ENCODE measurements around the gene HDAC1.

The HDAC1 gene

GRCh38 chr1:32333251-32333963 lies 41.5 kb downstream of the HDAC1 start:
- ChIA-PET CTCF (interaction anchor here (0.6 kb wide), 1 partner anchor 9 kb away, joined by 4 read pairs; no protein-coding TSS in a partner anchor), POLR2A (interaction anchor here (0.9 to 1.0 kb wide), 3 partner anchors 11 to 61 kb away, joined by 3 to 4 read pairs (median 3); partner anchors contain the start of gene BSDC1)
- TF ChIP-seq BHLHE40 (IDR thresholded peaks at IDR 0.05; ENCODE audit: borderline replicate concordance) (no peak), CTBP1 (IDR thresholded peaks at IDR 0.05; ENCODE audit: borderline replicate concordance) (no peak), ZNF384 (IDR thresholded peaks at IDR 0.05) (no peak)
- TF ChIP-seq, protein P1, sequence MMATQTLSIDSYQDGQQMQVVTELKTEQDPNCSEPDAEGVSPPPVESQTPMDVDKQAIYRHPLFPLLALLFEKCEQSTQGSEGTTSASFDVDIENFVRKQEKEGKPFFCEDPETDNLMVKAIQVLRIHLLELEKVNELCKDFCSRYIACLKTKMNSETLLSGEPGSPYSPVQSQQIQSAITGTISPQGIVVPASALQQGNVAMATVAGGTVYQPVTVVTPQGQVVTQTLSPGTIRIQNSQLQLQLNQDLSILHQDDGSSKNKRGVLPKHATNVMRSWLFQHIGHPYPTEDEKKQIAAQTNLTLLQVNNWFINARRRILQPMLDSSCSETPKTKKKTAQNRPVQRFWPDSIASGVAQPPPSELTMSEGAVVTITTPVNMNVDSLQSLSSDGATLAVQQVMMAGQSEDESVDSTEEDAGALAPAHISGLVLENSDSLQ (IDR thresholded peaks at IDR 0.05) = no peak
- no peak for DNase-seq (ENCODE audit: extremely low spot score)

DNA sequence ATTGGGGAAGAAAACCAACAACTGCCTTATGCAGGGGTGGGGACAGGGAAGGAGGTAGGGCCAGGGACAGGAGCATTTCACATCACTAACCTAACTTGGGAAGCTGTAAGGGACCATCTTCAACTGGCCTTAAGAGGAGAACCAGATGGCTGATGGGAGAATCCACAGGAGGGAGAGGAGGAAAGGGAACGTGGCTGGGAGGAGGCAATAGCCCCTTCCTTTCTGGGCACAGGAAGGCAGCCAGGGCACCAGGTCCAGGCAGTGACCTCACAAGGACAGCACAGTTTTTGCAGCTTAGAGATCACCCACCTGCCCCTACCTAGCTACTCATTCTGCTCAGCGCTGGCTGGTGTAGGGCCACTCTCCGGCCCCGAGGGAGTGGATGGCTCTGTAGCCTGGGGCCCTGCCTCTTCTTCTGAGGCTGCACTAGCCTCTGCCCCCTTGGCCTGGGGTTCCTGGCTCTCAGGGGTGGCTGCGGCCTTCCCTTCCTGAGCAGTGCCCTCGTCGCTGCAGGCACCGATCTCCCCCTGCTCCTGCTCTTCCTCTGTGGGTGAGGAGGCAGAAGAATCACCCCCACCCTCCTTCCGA lies 42.5 kb downstream of the HDAC1 start:
- TF ChIP-seq SP1 (IDR thresholded peaks at IDR 0.05) (no peak), ZNF384 (IDR thresholded peaks at IDR 0.05) (no peak), FOXK2 (IDR thresholded peaks at IDR 0.05) (no peak), FOXA1 (IDR thresholded peaks at IDR 0.05) (no peak), TARDBP (IDR thresholded peaks at IDR 0.05) (no peak), L3MBTL2 (conservative IDR thresholded peaks at IDR 0.05) (no peak), ARNT (IDR thresholded peaks at IDR 0.05) (no peak), CTBP1 (IDR thresholded peaks at IDR 0.05; ENCODE audit: borderline replicate concordance) (no peak), ELF4 (IDR thresholded peaks at IDR 0.05) (no peak), LEF1 (IDR thresholded peaks at IDR 0.05; ENCODE audit: borderline replicate concordance) (no peak), SUZ12 (IDR thresholded peaks at IDR 0.05) (no peak), HDGF (IDR thresholded peaks at IDR 0.05; ENCODE audit: borderline replicate concordance) (no peak), NFRKB (IDR thresholded peaks at IDR 0.05) (no peak)
- ChIA-PET POLR2A (interaction anchor here (1.0 kb wide), 1 partner anchor 17 kb away, joined by 4 read pairs; no protein-coding TSS in a partner anchor), CTCF (no interaction called here)
- no peak for DNase-seq (ENCODE audit: extremely low spot score)

- CTCF ChIA-PET = interaction anchor here (0.6 kb wide), 1 partner anchor 89 kb away, joined by 3 read pairs; no protein-coding TSS in a partner anchor
Measured at GRCh38 chr1:32334864-32335534, 43.1 kb downstream of the HDAC1 start.

GRCh38 chr1:32335535-32335789 lies 43.6 kb downstream of the HDAC1 start:
- DNase-seq (ENCODE audit: extremely low spot score) = no peak
- ChIA-PET POLR2A (interaction anchor here (1.1 to 2.2 kb wide), 8 partner anchors 10 to 87 kb away, joined by 3 to 33 read pairs (median 8); partner anchors contain the start of genes BSDC1 and HDAC1), CTCF (interaction anchor here (0.6 to 0.9 kb wide), 2 partner anchors 17 to 89 kb away, joined by 3 read pairs; no protein-coding TSS in a partner anchor)
- TF ChIP-seq, protein P1 (IDR thresholded peaks at IDR 0.05) = no peak
- TF ChIP-seq BHLHE40 (IDR thresholded peaks at IDR 0.05; ENCODE audit: borderline replicate concordance) (no peak), ARNT (IDR thresholded peaks at IDR 0.05) (no peak), ELF4 (IDR thresholded peaks at IDR 0.05) (no peak), LEF1 (IDR thresholded peaks at IDR 0.05; ENCODE audit: borderline replicate concordance) (no peak), FOXM1 (IDR thresholded peaks at IDR 0.05; ENCODE audit: borderline replicate concordance) (no peak)

More at GRCh38 chr1:32334864-32335534, 43.1 kb downstream of the HDAC1 start:
- POLR2A ChIA-PET = interaction anchor here (1.0 to 2.2 kb wide), 6 partner anchors 10 to 60 kb away, joined by 4 to 33 read pairs (median 10); partner anchors contain the start of genes BSDC1 and HDAC1
- peak; percentile 80 for DNase-seq (ENCODE audit: extremely low spot score)
- TF ChIP-seq TARDBP (IDR thresholded peaks at IDR 0.05) (no peak), FOXM1 (IDR thresholded peaks at IDR 0.05; ENCODE audit: borderline replicate concordance) (peak; percentile 61; the same call in 1 of the 2 replicates), LEF1 (IDR thresholded peaks at IDR 0.05; ENCODE audit: borderline replicate concordance) (0 out of 2 replicates have a peak, but pooled peaks have one; percentile 36)

- ChIA-PET CTCF (interaction anchor here (0.6 to 0.9 kb wide), 2 partner anchors 17 to 90 kb away, joined by 3 read pairs; no protein-coding TSS in a partner anchor), POLR2A (interaction anchor here (0.6 to 2.2 kb wide), 11 partner anchors 9 to 88 kb away, joined by 3 to 33 read pairs (median 6); partner anchors contain the start of genes BSDC1 and HDAC1)
- DNase-seq (ENCODE audit: extremely low spot score) = peak; percentile 93
- no peak for TF ChIP-seq BHLHE40 (IDR thresholded peaks at IDR 0.05; ENCODE audit: borderline replicate concordance)
- TF ChIP-seq, protein P1 (IDR thresholded peaks at IDR 0.05) = no peak
- TF ChIP-seq FOXA1 (IDR thresholded peaks at IDR 0.05) = no peak
- peak; percentile 80; the same call in 1 of the 2 replicates for TF ChIP-seq LEF1 (IDR thresholded peaks at IDR 0.05; ENCODE audit: borderline replicate concordance)
- TF ChIP-seq ELF4 (IDR thresholded peaks at IDR 0.05) = no peak
- TF ChIP-seq SP1 (IDR thresholded peaks at IDR 0.05) = no peak
Measured at GRCh38 chr1:32335790-32336590, 44.1 kb downstream of the HDAC1 start, which contains the start of gene MARCKSL1. Gene MARCKSL1 (minus strand): TSS chr1:32336233. CDS start chr1:32336033, 200 bp downstream.
